GM21360 (cell line): ENCODE measurements around the gene SIL1.

Experiments
- ATAC-seq: cut with Tn5 transposase; IDR thresholded peaks from one replicate; pipeline ENCODE4 v1.9.1; 2021; ENCODE audit warnings: mild to moderate bottlenecking, moderate library complexity; ENCODE audit not compliant: unreplicated experiment

The SIL1 gene

GRCh38 chr5:138947780-138948179, 250.4 kb downstream of the SIL1 start:
- ATAC-seq: no peak

DNA sequence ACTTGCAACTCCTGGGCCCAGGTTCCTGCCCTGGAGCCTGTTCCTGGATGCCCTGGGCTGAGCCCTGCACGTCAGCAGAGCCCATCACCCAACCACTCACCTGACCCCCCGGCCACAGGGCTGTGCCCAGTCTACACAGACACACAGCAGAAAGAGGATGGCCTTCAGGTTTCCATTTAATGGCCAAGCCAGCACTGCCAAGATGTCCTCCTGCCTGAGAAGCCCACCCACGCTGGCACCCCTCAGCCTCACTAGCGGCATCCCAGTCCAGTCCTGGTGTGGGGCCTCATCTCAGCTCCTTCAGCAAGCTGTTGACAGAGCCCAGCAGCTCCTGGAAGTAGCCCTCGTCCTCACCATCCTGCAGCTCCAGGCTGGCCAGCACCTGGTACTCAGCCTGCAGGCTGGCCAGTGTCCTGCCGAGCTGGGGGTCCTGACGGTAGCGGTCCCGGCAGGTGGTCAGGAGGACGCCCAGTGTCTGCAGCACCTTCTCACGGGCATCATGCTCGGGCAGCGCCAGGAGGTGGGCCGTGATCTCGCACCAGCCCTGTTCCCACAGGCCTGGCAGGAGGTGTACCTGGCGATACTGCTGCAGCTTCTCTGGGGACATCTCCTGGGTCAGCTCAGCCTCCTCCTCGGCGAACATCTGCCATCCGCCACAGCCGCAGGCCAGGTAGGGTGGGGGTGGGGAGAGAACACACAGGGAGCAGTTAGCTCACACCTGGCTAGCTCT, 251.2 kb downstream of the SIL1 start:
- no peak for ATAC-seq

DNA sequence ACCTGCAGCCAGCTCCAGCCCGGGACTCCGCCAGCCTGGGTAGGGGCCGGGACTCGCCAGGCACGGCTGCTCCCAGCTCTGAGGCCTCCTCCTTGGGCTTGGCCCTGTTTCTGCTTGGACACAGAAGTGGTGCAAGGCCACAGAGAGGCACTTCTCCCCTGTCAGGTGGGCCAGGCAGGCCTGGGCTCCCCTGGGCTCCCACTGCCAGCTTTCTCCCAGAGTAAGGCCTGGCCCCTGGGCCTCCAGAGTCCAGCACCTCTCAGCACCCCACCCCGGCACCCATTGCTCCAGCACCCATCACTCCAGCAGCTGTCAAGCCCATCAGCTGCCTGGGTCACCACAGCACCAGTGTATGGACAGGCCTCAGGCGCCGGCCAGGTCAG, 251.9 kb downstream of the SIL1 start:
- ATAC-seq: no peak

DNA sequence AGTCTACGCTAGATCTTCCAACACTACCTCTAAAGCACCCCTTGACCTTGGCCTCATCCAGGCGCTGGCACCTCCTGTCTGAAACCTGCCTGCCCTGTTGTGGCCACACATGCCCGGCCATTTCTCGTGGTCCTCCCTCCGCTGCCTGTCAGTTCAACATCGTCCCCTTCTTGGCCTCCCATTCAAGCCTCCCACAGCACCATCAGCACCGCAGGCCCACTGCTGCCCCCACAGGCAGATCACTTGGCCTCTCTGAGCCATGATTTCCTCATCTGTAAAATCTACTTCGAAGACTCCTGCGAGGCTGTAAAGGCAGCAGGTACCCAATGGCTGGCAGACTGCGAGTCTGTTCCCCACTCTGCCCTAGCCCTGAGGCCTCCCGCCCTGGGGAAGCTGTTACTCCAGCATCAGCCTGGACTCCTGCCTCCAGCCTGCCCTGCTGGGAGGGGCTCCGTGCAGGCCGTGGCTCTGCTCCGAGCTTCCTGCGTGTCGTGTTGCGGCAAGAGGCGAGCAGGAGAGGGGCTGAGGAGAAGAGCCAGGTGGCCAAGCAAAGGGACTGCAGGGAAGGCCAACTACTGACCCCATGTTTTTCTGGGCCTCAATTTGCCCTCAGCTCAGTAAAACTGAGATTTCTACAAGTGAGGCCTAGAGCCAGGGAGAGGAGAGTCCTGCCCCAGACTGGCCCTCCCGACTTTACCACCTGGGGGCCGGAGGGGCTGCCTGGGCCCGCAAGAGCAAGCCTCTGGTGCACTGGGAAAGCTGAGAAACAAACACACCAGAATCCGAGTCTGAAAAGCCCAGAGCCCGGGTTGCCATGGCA, 252.5 kb downstream of the SIL1 start:
- ATAC-seq: no peak

- no peak for ATAC-seq
Observed at GRCh38 chr5:138944527-138945322, 253.4 kb downstream of the SIL1 start.

DNA sequence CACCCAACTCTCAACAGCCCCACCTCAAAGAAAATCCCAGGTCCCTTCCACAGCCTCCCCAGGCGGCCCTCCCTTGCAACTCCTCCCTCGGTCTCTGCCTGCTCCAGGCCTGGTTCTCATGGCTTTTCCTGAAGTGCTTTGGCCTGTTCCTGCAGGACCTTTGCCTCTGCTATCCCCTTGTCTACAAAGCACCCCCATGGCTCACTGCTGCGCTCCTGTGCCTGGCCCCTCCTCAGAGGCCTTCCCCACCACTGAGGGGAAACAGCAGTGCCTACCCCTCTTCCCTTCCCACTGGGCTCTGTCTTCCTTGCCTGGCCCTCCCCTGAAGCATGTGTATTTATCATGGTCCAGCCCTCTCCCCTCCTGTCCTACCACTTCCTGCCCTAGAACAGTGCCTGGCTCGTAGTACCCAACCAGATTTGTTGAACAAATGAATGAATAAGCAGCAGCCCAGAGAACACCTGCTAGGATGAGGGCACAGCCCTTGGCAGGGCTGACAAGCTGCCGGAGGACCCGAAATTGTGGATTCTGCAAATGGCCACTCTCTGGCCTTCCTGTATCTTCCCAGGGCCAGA, 254.5 kb downstream of the SIL1 start:
- no peak for ATAC-seq

DNA sequence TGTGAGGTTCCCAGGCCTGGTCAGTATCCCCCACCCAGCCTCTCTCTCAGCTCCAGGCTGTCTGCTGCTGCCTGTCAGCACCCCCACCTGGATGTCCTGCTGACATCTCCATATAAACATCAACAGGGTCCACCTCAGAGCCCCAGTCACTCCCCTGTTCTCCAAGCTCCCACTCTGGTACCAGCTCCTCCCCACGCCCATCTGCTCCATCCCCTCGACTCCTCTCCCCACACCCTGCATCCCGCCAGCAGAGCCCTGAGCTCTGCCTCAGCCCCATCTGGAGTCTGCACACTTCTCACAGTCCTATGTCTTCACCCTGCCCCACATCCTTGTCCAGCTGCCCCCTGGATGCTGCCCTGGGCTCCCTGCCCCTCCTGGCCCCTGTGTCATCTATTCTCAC, 255.3 kb downstream of the SIL1 start:
- no peak for ATAC-seq

DNA sequence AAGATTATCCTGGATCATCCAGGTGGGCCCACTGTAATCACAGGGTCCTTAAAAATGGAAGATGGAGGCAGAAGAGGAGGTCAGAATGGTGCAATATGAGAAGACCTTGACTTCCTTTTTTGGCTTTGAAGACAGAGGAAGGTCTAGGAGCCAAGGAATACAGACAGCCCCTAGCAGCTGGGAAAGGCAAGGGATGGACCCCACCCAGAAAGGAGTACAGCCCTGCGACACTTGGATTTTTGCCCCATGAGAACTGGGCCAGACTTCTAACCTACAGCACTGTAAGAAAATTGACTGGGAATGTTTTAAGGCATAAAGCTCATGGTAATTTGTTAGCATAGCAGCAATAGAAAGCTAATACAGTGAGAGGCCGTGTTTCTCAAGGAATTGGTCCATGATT, 256.1 kb downstream of the SIL1 start:
- no peak for ATAC-seq

DNA sequence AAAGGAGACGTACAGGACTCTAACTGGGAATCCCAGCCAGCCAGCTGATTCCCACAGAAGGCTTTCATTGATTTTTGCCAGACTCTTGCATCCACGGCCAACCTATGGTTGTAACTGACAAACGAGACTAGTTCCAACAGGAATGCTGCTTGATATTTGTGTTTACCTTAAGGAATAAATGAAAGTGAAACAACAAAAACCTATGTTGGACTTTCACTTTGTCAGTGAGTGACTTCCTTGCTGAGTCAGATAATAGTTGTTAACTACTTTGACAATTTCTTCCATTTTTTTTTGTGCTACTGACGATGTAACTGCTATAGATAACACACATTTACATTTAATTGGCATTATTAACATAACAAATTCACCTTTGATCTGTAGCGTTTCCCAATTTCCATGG, 259.6 kb downstream of the SIL1 start:
- ATAC-seq: no peak

- no peak for ATAC-seq
Observed at GRCh38 chr5:138937392-138938387, 260.5 kb downstream of the SIL1 start.

- ATAC-seq: no peak
Observed at GRCh38 chr5:138936968-138937345, 261.2 kb downstream of the SIL1 start.

- no peak for ATAC-seq
Observed at GRCh38 chr5:138936225-138936967, 261.8 kb downstream of the SIL1 start.

GRCh38 chr5:138935466-138935865, 262.7 kb downstream of the SIL1 start:
- ATAC-seq: no peak

DNA sequence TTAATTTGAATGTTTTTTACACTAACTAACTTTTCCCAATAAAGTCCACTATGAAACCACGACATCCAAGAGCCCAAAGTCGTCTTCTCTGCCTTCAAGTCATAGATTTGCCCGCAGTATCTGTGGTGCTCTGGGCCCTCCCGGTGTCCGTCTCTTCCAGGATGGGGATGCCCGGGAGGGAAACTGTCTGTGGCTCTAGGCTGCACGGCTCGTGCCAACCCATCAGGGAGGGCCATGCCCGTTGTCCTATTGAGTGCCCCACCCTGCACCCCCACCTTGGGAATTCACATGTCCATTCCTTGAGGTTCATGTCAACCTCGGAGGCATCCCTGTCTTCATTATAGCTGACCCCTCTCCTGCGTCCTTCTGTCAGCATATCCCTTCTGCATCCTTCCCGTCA, 263.2 kb downstream of the SIL1 start:
- no peak for ATAC-seq

DNA sequence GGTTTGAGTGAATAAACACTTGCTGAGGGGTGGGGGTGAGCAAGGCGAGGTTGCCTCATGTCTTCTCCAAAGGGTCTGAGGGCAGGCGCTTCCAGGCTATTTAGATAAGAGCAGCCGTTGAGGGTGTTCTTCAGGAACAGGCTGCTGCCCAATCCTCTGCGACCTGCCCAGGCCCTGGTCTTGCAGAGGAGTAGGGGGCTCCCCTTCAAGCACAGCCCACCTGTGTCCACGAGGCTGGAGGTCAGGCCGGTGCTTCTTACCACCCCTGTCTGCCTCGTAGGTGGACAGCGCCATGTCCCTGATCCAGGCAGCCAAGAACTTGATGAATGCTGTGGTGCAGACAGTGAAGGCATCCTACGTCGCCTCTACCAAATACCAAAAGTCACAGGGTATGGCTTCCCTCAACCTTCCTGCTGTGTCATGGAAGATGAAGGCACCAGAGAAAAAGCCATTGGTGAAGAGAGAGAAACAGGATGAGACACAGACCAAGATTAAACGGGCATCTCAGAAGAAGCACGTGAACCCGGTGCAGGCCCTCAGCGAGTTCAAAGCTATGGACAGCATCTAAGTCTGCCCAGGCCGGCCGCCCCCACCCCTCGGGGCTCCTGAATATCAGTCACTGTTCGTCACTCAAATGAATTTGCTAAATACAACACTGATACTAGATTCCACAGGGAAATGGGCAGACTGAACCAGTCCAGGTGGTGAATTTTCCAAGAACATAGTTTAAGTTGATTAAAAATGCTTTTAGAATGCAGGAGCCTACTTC, 264.5 kb downstream of the SIL1 start:
- no peak for ATAC-seq

- ATAC-seq: no peak
Observed at GRCh38 chr5:138932171-138932810, 265.9 kb downstream of the SIL1 start.

- no peak for ATAC-seq
Observed at GRCh38 chr5:138930371-138931097, 267.6 kb downstream of the SIL1 start.

DNA sequence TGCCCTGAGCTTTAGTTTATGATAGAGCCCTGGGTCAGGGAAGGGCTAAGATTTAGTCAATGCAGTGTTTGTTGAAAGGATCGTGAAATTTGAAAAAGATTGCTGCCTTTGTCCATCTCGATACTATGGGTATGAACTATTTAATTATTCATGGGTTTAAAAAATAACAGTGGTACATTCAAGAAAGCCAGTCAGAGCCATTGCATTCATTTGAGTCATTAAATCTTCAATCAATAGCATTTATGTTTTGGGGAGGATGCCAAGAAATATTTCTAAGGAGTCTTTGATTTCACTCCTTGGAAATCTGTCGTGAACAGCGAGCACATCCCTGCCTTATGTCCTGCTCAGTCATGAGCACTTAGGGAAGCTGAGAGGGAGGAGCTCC, 268.6 kb downstream of the SIL1 start:
- no peak for ATAC-seq
